ENCODE data around the gene ETV4.

DNA sequence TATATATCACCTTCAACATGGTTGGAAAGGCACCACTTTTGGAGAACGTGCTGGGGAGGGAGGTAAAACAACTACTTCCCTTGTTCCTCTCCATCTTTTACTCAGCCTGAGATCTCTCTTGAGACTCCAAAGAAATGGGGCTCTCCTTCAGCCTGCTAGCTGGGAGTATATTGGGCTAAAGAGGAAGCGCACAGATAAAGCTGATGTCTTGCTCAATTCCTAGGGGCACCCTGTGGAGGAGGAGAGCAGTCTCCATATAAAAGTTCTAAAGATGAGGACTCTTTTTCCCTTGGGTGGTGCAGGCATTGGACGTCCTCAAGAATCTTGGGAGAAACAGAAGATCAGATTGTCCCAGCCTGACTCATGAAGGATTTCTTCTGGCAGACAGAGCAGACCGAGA is 4.6 kb upstream of the ETV4 start:
- no peak for TF ChIP-seq EZH2 (IDR thresholded peaks at IDR 0.05; ENCODE audit: borderline replicate concordance, low read length)
- TF ChIP-seq, protein P1, sequence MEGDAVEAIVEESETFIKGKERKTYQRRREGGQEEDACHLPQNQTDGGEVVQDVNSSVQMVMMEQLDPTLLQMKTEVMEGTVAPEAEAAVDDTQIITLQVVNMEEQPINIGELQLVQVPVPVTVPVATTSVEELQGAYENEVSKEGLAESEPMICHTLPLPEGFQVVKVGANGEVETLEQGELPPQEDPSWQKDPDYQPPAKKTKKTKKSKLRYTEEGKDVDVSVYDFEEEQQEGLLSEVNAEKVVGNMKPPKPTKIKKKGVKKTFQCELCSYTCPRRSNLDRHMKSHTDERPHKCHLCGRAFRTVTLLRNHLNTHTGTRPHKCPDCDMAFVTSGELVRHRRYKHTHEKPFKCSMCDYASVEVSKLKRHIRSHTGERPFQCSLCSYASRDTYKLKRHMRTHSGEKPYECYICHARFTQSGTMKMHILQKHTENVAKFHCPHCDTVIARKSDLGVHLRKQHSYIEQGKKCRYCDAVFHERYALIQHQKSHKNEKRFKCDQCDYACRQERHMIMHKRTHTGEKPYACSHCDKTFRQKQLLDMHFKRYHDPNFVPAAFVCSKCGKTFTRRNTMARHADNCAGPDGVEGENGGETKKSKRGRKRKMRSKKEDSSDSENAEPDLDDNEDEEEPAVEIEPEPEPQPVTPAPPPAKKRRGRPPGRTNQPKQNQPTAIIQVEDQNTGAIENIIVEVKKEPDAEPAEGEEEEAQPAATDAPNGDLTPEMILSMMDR (IDR thresholded peaks at IDR 0.05; ENCODE audit: low read length) = no peak

Data from OCI-LY1 (cell line).